Bronchial epithelial cell (primary cell): ENCODE measurements around the gene ANO6. TPM values are rescaled to one million over a fixed set of nuclear protein-coding genes. Genes with fewer than 3 reads are reported as not detected.
"Not testable (repeated sequence)": the region's sequence is repeated elsewhere in the genome, so short reads cannot be mapped to it uniquely, and the experiment has no call there.

Experiments used
- DNase-seq: peaks from one replicate; pipeline ENCODE4 v3.0.0-alpha.2; 2010; ENCODE audit warnings: low read depth
- FAIRE-seq: peaks from 2 replicates; lab custom pipeline; 2011; peaks lifted over from hg19 to GRCh38; lab: Jason Lieb, UNC
- H3K27me3 ChIP-seq: 2 replicates; pipeline ENCODE4 v1.5.1; 2011; ENCODE audit warnings: low read length; ENCODE audit not compliant: control insufficient read depth, insufficient read depth
- H3K36me3 ChIP-seq: 2 replicates; pipeline ENCODE4 v1.5.1; 2011; ENCODE audit warnings: low read length; ENCODE audit not compliant: control insufficient read depth, insufficient read depth
- H3K4me3 ChIP-seq: 2 replicates; pipeline ENCODE4 v1.5.1; 2011; ENCODE audit warnings: mild to moderate bottlenecking, low read depth, low read length, control low read depth
- total RNA-seq: library from RNA; depleted of rRNA; stranded (reverse); fragments of >200 nt; gene quantifications from 2 replicates; pipeline ENCODE4 v1.2.1, GENCODE V29; 2014
- TF ChIP-seq, protein P1 (sequence below): IDR thresholded peaks from 2 replicates; pipeline ENCODE4 v1.5.1; 2011; ENCODE audit warnings: mild to moderate bottlenecking, moderate library complexity, low read length, control low read depth, inconsistent platforms; ENCODE audit not compliant: insufficient read depth, severe bottlenecking

Gene ANO6, protein sequence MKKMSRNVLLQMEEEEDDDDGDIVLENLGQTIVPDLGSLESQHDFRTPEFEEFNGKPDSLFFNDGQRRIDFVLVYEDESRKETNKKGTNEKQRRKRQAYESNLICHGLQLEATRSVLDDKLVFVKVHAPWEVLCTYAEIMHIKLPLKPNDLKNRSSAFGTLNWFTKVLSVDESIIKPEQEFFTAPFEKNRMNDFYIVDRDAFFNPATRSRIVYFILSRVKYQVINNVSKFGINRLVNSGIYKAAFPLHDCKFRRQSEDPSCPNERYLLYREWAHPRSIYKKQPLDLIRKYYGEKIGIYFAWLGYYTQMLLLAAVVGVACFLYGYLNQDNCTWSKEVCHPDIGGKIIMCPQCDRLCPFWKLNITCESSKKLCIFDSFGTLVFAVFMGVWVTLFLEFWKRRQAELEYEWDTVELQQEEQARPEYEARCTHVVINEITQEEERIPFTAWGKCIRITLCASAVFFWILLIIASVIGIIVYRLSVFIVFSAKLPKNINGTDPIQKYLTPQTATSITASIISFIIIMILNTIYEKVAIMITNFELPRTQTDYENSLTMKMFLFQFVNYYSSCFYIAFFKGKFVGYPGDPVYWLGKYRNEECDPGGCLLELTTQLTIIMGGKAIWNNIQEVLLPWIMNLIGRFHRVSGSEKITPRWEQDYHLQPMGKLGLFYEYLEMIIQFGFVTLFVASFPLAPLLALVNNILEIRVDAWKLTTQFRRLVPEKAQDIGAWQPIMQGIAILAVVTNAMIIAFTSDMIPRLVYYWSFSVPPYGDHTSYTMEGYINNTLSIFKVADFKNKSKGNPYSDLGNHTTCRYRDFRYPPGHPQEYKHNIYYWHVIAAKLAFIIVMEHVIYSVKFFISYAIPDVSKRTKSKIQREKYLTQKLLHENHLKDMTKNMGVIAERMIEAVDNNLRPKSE
- 23.2 and 23.3 TPM in 2 replicates for total RNA-seq

DNA sequence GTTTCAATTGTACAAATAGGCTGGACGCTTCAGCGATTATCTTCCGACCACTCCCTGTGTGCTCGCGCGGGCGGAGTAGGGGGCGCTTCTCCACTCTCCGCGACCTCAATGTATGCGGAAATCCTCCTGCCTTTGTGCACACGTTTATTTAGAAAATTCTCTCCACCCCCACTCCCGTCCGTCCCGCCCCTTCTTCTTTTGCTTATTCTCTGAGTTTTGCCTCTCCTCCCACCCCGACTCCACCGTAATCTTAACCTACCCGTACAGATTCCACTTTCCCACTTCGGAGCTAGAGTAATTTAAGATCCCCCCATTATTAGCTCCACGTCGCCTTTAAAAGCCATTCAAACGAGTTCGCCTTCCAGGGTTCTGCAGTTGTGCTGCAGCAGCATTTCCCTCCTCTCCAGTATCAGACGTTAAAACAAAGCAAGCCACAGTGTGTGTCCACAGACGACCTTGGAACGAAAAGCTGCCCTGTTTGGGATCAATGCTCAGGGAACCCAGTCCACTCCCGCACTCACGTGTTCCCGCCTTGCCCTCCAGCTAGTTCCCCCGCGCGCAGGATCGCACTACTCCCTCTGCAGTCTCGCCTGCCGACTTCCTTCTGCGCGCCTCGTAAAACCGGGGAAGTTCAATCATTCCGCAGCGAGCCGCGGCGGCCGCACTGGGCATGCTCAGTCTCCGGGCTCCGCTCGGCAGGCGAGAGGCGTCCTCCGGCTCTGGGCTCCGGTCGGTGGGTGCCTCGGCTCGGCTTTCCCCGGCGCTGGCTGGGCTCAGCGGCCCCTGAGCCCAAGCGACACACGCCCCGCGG is at the start of gene ANO6:
ANO6 (plus strand) TSS at position 677 of the 811 bp plus-strand sequence. CDS start 227 bp downstream, outside the sequence.
- Histone ChIP-seq H3K27me3 (no peaks in the 10 kb centered on the region), H3K4me3 (peak within 1 kb of the TSS; percentile 69), H3K36me3 (no peaks in the 10 kb centered on the region)
- TF ChIP-seq, protein P1, sequence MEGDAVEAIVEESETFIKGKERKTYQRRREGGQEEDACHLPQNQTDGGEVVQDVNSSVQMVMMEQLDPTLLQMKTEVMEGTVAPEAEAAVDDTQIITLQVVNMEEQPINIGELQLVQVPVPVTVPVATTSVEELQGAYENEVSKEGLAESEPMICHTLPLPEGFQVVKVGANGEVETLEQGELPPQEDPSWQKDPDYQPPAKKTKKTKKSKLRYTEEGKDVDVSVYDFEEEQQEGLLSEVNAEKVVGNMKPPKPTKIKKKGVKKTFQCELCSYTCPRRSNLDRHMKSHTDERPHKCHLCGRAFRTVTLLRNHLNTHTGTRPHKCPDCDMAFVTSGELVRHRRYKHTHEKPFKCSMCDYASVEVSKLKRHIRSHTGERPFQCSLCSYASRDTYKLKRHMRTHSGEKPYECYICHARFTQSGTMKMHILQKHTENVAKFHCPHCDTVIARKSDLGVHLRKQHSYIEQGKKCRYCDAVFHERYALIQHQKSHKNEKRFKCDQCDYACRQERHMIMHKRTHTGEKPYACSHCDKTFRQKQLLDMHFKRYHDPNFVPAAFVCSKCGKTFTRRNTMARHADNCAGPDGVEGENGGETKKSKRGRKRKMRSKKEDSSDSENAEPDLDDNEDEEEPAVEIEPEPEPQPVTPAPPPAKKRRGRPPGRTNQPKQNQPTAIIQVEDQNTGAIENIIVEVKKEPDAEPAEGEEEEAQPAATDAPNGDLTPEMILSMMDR, result peak; percentile 35
- FAIRE-seq (peak; percentile 7), DNase-seq (peak; percentile 72)

- DNase-seq (no peak), FAIRE-seq (no peak)
- no peak overlapping the region for H3K4me3 ChIP-seq
- TF ChIP-seq, protein P1, result no peak
- no peaks in the 10 kb centered on the region for H3K36me3 ChIP-seq
- no peaks in the 10 kb centered on the region for H3K27me3 ChIP-seq
These were observed 46.9 kb upstream of the ANO6 start for GRCh38 chr12:45168976-45169375.

GRCh38 chr12:45170456-45171042 is 45.3 kb upstream of the ANO6 start:
- Histone ChIP-seq H3K36me3 (no peaks in the 10 kb centered on the region), H3K4me3 (no peak overlapping the region), H3K27me3 (no peaks in the 10 kb centered on the region)
- TF ChIP-seq, protein P1, result peak; percentile 90
- FAIRE-seq, result no peak
- peak; percentile 63 for DNase-seq

- not testable (repeated sequence) for H3K27me3 ChIP-seq, H3K36me3 ChIP-seq, DNase-seq, H3K4me3 ChIP-seq
- FAIRE-seq, result peak; percentile 32
These were observed 42.6 kb upstream of the ANO6 start for GRCh38 chr12:45173293-45173692.

GRCh38 chr12:45174595-45174994 is 41.3 kb upstream of the ANO6 start:
- FAIRE-seq (no peak), DNase-seq (no peak)
- Histone ChIP-seq H3K36me3 (no peaks in the 10 kb centered on the region), H3K4me3 (no peak overlapping the region), H3K27me3 (no peaks in the 10 kb centered on the region)
- TF ChIP-seq, protein P1, result no peak
